ENCODE measurements around the gene KLK4.

DNA sequence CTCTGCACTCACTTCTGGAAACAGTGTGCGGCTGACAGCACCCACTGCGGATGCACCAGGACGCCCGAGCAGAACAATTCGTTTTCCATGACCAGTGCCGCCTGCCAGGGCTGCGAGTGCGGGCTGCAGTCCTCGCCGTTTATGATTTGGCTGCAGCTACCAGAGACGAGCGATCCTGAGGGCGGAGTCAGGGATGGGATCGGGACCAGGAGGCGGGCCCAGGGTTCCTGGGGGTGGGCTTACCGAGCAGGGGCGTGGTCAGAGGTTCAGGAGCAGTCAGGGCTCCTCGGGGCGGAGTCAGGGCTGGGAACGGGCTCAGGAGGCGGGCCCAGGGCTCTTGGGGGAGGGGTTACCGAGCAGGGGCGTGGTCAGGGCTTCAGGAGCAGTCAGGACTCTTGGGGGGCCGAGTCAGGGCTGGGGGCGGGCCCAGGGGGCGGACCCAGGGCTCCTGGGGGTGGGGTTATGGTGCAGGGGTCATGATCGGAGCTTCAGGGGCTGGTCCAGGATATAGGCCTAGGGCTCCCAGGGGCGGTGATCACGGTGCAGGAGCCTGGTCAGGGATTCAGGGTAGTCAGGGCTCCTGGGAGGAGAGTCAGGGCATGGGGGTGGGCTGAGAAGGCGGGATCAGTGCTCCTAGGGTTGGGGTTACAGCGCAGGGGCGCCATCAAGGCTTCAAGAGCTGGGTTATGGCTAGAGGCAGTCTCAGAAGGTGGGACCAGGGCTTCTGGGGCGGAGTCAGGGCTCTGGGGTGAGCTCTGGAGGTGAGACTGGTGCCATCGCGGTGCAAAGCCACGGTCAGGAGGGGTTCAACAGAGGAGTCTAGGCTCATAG, 1.7 kb downstream of the KLK4 start:
- TF ChIP-seq CTCF (IDR thresholded peaks at IDR 0.05 in 2 of 3, conservative IDR thresholded peaks at IDR 0.05 in 1 of 3; ENCODE audit: control insufficient read depth in 2 of 3, extremely low read depth in 1 of 3, insufficient read depth in 1 of 3, low read depth in 3 of 3, low read length in 3 of 3) (no peak), SIN3A (IDR thresholded peaks at IDR 0.05; ENCODE audit: low read depth, low read length) (no peak), EP300 (IDR thresholded peaks at IDR 0.05; ENCODE audit: borderline replicate concordance in 1 of 2, control insufficient read depth in 1 of 2, low read depth in 2 of 2, low read length in 2 of 2) (no peak), HDAC2 (IDR thresholded peaks at IDR 0.05) (no peak), POLR2AphosphoS5 (IDR thresholded peaks at IDR 0.05; ENCODE audit: low read length) (no peak)

Data from GM12878 (cell line).